Measurements from ENCODE around the gene HK1. TPM values are rescaled to one million over a fixed set of nuclear protein-coding genes. Genes with fewer than 3 reads are reported as not detected.

The HK1 gene
- total RNA-seq, 4 donors from 2014 or later: 130 to 189 (median 142) TPM

GRCh38 chr10:69451209-69451783, 173.0 kb downstream of the HK1 start, which contains the start of gene TSPAN15:
Gene TSPAN15 (plus strand): TSS chr10:69451465. CDS start chr10:69451595, 130 bp downstream.
- peak within 1 kb of the TSS; percentile 52 to 81 (median 70) for H3K4me3 ChIP-seq
- peak in 2 of 4 donors; percentile 37 to 64 for TF ChIP-seq POLR2A (IDR thresholded peaks at IDR 0.05)
- peak in 1 of 6 experiments; percentile 10 for TF ChIP-seq CTCF (IDR thresholded peaks at IDR 0.05)
- H3K9me3 ChIP-seq: no peaks in the 10 kb centered on the region
- DNase-seq: no peak
- no peaks in the 10 kb centered on the region for H3K27me3 ChIP-seq
- 4 to 12% methylated on average over 6 to 10 of the region's 45 CpGs for WGBS, 2 donors
- intact Hi-C loops (cut with DNase I): no loop called here
- peaks cover 36 to 86% (median 39%) of the 10 kb centered on the region in 3 donors for H3K4me1 ChIP-seq
- peak within 1 kb of the TSS; percentile 67 to 84 (median 82) for H3K27ac ChIP-seq
- H3K36me3 ChIP-seq: no peaks in the 10 kb centered on the region

Other genes with a start within 250 kb of the HK1 start
- 10 to 100 TPM in 3 of 4 donors, 1 to 10 TPM in 1; 3.5 to 64.1 (median 37.9) TPM for gene SRGN, start 190.4 kb upstream of the HK1 start, total RNA-seq
- 10 to 100 TPM; 31.5 to 43.1 (median 37.4) TPM for gene VPS26A, start 154.3 kb upstream of the HK1 start, total RNA-seq
- gene SUPV3L1, start 98.3 kb upstream of the HK1 start, total RNA-seq: 10 to 100 TPM; 10.4 to 31.9 (median 20.9) TPM
- 1 to 10 TPM in 1 of 4 donors, under 1 TPM in 2, not detected in 1; 0.19 to 1.5 (median 0.19) TPM for gene HKDC1, start 58.2 kb upstream of the HK1 start, total RNA-seq
- gene TACR2, start 138.4 kb downstream of the HK1 start, total RNA-seq: 10 to 100 TPM in 1 of 4 donors, 1 to 10 TPM in 2, under 1 TPM in 1; 0.72 to 24.0 (median 4.4) TPM
- gene TSPAN15, start 173.0 kb downstream of the HK1 start, total RNA-seq: 10 to 100 TPM in 3 of 4 donors, 1 to 10 TPM in 1; 3.6 to 24.0 (median 18.5) TPM